HUES6 (cell line): ENCODE results near the gene TRDN.

Experiments
- H3K27ac ChIP-seq: 2 replicates; pipeline ENCODE4 v1.7.0; 2013; ENCODE audit warnings: low read depth, mild to moderate bottlenecking, low read length, inconsistent platforms
- H3K27me3 ChIP-seq: 2 replicates; pipeline ENCODE4 v1.6.1; 2013; ENCODE audit warnings: low read length; ENCODE audit not compliant: control insufficient read depth, insufficient read depth
- H3K36me3 ChIP-seq: 2 replicates; pipeline ENCODE4 v1.6.1; 2013; ENCODE audit warnings: low read length; ENCODE audit not compliant: control insufficient read depth, insufficient read depth
- H3K4me1 ChIP-seq: 2 replicates; pipeline ENCODE4 v1.6.1; 2013; ENCODE audit warnings: low read length; ENCODE audit not compliant: control insufficient read depth, insufficient read depth
- H3K4me3 ChIP-seq: 2 replicates; pipeline ENCODE4 v1.5.1; 2013; ENCODE audit warnings: low read depth, low read length
- H3K9ac ChIP-seq: one replicate; pipeline ENCODE4 v1.6.1; 2013; ENCODE audit warnings: mild to moderate bottlenecking, low read length
- H3K9me3 ChIP-seq: 2 replicates; pipeline ENCODE4 v1.6.1; 2013; ENCODE audit warnings: low read depth, low read length; ENCODE audit not compliant: control insufficient read depth, insufficient read depth

TRDN gene

GRCh38 chr6:123629258-123629941 is 7.3 kb downstream of the TRDN start:
- Histone ChIP-seq H3K36me3 (no peaks in the 10 kb centered on the region), H3K27ac (no peak overlapping the region)

DNA sequence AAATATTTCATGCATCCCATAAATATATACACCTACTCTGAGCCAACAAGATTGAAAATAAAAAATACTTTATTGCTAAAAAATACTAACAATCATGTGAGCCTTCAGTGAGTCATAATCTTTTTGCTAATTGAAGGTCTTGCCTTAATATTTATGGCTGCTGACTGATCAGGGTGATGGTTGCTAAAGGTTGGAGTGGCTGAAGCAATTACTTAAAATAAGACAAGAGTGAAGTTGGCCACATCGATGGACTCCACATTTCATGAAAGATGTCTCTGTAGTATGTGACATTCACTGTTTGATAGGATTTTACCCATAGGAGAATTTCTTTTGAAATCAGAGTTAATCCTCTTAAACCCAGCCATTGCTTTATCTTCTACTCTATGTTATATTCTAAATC is 11.1 kb downstream of the TRDN start:
- Histone ChIP-seq H3K9ac (no peak overlapping the region), H3K4me1 (peaks cover 10% of the 10 kb centered on the region), H3K27ac (no peak overlapping the region), H3K27me3 (no peaks in the 10 kb centered on the region), H3K9me3 (no peaks in the 10 kb centered on the region), H3K4me3 (no peak overlapping the region), H3K36me3 (no peaks in the 10 kb centered on the region)

More at GRCh38 chr6:123629258-123629941, 7.3 kb downstream of the TRDN start:
- Histone ChIP-seq H3K4me1 (peaks cover 10% of the 10 kb centered on the region), H3K9me3 (no peaks in the 10 kb centered on the region), H3K9ac (no peak overlapping the region), H3K27me3 (no peaks in the 10 kb centered on the region), H3K4me3 (no peak overlapping the region)

DNA sequence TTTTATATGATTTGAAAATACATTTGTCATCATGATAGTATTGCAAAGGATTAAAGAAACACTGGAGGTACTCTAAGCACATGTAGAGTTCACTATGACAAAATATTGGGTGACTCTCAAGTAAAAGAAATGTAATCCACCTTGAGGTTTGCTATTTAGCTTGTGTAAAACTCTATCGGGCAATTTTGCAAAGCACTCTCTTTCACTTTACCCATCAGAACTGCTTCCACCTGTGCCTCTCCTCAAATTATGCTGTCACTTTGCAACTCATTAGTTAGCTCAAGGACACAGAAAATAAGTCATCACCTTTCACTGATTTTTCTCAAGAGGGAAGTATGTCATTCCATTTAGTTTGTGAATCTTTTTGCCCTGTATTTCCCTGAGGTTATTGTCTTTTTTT is 14.0 kb downstream of the TRDN start:
- Histone ChIP-seq H3K36me3 (no peaks in the 10 kb centered on the region), H3K9ac (no peak overlapping the region), H3K9me3 (no peaks in the 10 kb centered on the region), H3K4me3 (no peak overlapping the region), H3K4me1 (no peaks in the 10 kb centered on the region), H3K27ac (no peak overlapping the region), H3K27me3 (no peaks in the 10 kb centered on the region)

GRCh38 chr6:123619156-123619555 is 17.6 kb downstream of the TRDN start:
- Histone ChIP-seq H3K4me3 (no peak overlapping the region), H3K36me3 (no peaks in the 10 kb centered on the region), H3K27me3 (no peaks in the 10 kb centered on the region), H3K9me3 (no peaks in the 10 kb centered on the region), H3K4me1 (no peaks in the 10 kb centered on the region), H3K9ac (no peak overlapping the region), H3K27ac (no peak overlapping the region)

DNA sequence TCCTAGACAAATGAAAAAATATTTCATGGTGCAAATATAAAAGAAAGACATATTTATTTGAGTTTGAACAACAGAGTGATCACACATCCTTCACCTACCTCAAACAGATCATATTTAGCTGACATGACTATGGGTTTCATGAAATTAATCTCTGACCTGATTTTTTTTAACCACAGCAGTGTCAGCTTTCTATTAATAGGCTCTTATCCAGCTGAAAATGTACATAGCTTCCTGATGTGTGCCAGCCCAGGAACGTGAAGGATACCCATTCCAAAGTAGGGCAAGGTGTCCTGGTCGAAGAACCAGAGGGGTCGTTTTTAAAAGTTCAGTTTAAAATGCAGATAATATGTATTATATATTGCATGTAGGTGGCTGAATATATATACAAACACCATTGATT is 19.8 kb downstream of the TRDN start:
- Histone ChIP-seq H3K4me1 (peaks cover 3% of the 10 kb centered on the region; the same call in 1 of the 2 replicates), H3K9me3 (no peaks in the 10 kb centered on the region), H3K36me3 (no peaks in the 10 kb centered on the region), H3K9ac (no peak overlapping the region), H3K4me3 (no peak overlapping the region), H3K27ac (no peak overlapping the region), H3K27me3 (no peaks in the 10 kb centered on the region)

- Histone ChIP-seq H3K27ac (no peak overlapping the region), H3K36me3 (no peaks in the 10 kb centered on the region), H3K27me3 (no peaks in the 10 kb centered on the region), H3K9me3 (no peaks in the 10 kb centered on the region), H3K4me1 (peaks cover 3% of the 10 kb centered on the region; the same call in 1 of the 2 replicates), H3K4me3 (no peak overlapping the region), H3K9ac (no peak overlapping the region)
Observed at GRCh38 chr6:123616016-123616415, 20.7 kb downstream of the TRDN start.

DNA sequence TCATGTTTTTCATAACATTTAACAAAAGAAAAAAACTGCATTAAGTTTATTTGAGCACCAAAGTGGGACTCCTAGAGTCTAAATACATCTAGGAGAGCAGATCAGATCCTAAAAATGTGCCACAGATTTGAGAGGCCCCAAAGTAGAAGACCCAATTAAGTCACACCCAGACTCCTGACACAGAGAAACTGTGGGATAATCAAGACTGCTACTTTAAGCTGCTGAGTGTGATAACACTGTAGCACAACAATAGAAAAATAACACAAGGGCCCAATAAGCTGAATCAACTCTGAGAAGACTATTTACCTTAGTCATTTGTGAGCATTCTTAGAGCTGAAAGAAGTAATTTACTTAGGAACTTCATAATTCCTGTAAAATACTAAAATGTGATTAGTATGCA is 26.0 kb downstream of the TRDN start:
- peaks cover 3% of the 10 kb centered on the region; the same call in 1 of the 2 replicates for H3K4me1 ChIP-seq
- no peak overlapping the region for H3K27ac ChIP-seq
- no peaks in the 10 kb centered on the region for H3K9me3 ChIP-seq
- H3K27me3 ChIP-seq, result no peaks in the 10 kb centered on the region
- H3K36me3 ChIP-seq, result no peaks in the 10 kb centered on the region
- no peak overlapping the region for H3K4me3 ChIP-seq
- no peak overlapping the region for H3K9ac ChIP-seq

- no peak overlapping the region for H3K27ac ChIP-seq
- H3K36me3 ChIP-seq, result no peaks in the 10 kb centered on the region
- no peaks in the 10 kb centered on the region for H3K9me3 ChIP-seq
- no peaks in the 10 kb centered on the region for H3K4me1 ChIP-seq
- no peak overlapping the region for H3K4me3 ChIP-seq
- H3K27me3 ChIP-seq, result no peaks in the 10 kb centered on the region
- no peak overlapping the region for H3K9ac ChIP-seq
Observed at GRCh38 chr6:123604067-123604466, 32.7 kb downstream of the TRDN start.

- H3K27ac ChIP-seq, result no peak overlapping the region
- no peaks in the 10 kb centered on the region for H3K36me3 ChIP-seq
- H3K4me1 ChIP-seq, result no peaks in the 10 kb centered on the region
- no peak overlapping the region for H3K9ac ChIP-seq
- no peak overlapping the region for H3K4me3 ChIP-seq
- no peaks in the 10 kb centered on the region for H3K27me3 ChIP-seq
- H3K9me3 ChIP-seq, result no peaks in the 10 kb centered on the region
Observed at GRCh38 chr6:123598011-123598410, 38.7 kb downstream of the TRDN start.

GRCh38 chr6:123594776-123595175 is 42.0 kb downstream of the TRDN start:
- Histone ChIP-seq H3K9ac (no peak overlapping the region), H3K9me3 (peaks cover 3% of the 10 kb centered on the region; the same call in 1 of the 2 replicates), H3K4me3 (no peak overlapping the region), H3K27me3 (no peaks in the 10 kb centered on the region), H3K4me1 (no peaks in the 10 kb centered on the region), H3K36me3 (no peaks in the 10 kb centered on the region), H3K27ac (no peak overlapping the region)

GRCh38 chr6:123592426-123592825 is 44.3 kb downstream of the TRDN start:
- H3K9ac ChIP-seq, result no peak overlapping the region
- no peak overlapping the region for H3K27ac ChIP-seq
- H3K4me3 ChIP-seq, result no peak overlapping the region
- no peaks in the 10 kb centered on the region for H3K27me3 ChIP-seq
- H3K9me3 ChIP-seq, result peaks cover 3% of the 10 kb centered on the region; the same call in 1 of the 2 replicates
- H3K4me1 ChIP-seq, result peaks cover 18% of the 10 kb centered on the region
- H3K36me3 ChIP-seq, result no peaks in the 10 kb centered on the region
